GM18508 (cell line): ENCODE data around the gene MED15.

Experiments
- ATAC-seq: cut with Tn5 transposase; IDR thresholded peaks from one replicate; pipeline ENCODE4 v1.9.1; 2021; ENCODE audit warnings: moderate number of reproducible peaks; ENCODE audit not compliant: insufficient read depth, unreplicated experiment

Gene MED15

GRCh38 chr22:20550057-20550817 is 42.8 kb downstream of the MED15 start:
- no peak for ATAC-seq

GRCh38 chr22:20550851-20551744 is 43.7 kb downstream of the MED15 start:
- no peak for ATAC-seq

GRCh38 chr22:20551805-20552442 is 44.5 kb downstream of the MED15 start:
- ATAC-seq: no peak

- no peak for ATAC-seq
Measured at GRCh38 chr22:20552443-20553401, 45.3 kb downstream of the MED15 start.

- no peak for ATAC-seq
Measured at GRCh38 chr22:20553947-20554741, 46.7 kb downstream of the MED15 start.

GRCh38 chr22:20554824-20555223 is 47.4 kb downstream of the MED15 start:
- no peak for ATAC-seq

- no peak for ATAC-seq
Measured at GRCh38 chr22:20558534-20558933, 51.1 kb downstream of the MED15 start.

DNA sequence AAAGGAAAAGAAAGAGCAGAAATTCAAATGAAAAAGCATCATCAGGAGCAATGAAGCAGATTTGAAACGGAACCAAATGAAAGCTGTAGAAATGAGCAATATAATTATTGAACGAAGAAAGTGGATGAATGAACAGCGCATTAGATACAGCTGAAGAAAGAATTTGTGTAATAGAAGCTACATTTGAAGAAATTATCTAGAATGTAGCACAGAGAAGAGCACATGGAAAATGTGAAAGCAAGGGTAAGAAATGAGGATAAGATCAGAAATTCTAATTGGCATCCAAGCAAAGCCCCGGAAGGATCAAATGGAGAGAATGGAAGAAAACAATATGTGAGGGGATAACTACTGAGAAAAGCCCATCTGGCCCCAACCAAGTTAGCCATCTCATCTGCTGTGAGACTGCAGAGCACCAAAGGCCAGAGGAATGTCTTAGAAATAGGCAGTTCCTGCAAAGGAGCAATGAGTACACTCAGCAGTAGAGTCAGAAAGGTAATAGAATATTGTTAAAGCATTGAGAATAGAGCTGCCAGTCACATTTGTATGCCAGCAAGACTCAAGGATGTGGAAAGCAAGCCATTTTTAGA is 51.9 kb downstream of the MED15 start:
- ATAC-seq: no peak

DNA sequence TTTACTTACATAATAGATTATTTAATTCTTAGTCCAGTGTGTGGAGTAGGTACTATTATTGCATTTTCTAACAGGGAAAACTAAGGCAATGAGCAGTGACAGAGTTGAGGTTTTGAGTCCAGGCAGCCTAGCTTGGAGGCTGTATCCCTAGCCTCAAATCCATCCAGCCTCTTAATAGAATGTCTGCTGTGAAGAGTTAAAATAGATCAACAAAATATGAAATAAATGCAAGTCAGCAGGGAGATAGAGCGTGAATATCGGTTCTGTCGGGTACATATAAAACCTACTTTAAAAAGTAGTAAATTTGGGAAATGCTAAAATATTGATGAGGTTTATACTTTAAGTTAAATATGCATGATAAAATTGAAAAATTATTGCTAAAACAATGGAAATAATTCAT is 53.3 kb downstream of the MED15 start:
- ATAC-seq: no peak

DNA sequence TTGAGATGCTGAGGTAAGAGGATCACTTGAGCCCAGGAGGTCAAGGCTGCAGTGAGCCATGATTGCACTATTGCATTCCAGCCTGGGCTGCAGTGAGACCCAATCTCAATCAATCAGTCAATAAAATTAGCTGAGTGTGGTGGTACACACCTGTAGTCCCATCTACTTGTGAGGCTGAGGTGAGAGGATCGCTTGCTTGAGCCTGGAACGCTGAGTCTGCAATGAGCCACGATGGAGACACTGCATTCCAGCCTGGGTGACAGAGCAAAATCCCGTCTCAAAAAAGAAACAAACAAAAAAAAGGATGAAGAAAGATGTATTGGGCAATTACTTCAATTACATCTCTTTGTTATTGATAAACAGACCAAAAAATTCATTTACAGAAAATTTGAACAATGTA is 54.5 kb downstream of the MED15 start:
- no peak for ATAC-seq

DNA sequence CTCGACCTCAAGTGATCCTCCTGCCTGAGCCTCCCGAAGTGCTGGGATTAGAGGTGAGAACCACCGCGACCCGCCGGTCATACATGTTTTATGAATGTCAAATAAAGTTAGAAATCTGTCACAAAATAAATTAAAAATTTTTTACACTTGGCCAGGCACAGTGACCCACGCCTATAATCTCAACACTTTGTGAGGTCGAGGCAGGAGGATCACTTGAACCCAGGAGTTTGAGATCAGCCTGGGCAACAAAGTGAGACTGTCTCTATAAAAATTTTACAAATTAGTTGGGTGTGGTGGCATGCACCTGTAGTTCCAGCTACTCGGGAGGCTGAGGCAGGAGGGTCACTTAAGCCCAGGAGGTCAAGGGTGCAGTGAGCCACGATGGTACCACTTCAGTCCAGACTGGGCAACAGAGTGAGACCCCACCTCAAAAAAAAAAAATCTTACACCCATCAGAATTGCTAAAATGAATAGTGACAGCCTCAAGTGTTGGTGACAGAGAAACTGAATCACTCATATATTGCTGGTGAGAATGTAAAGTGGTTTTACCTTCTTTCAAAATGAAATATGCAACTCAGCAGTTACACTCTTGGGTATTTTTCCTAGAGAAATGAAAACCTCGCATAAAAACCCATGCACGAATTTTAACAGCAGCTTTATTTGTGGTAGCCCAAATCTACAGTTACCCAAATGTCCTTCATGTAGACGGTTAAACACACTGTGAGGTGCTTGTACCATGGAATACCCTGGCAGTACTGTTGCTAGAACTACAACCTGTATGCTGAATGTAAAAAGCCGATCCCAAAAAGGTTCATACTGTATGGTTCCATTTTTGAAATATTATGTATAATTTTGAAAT is 55.4 kb downstream of the MED15 start:
- ATAC-seq: no peak

GRCh38 chr22:20563466-20563906 is 56.1 kb downstream of the MED15 start:
- ATAC-seq: no peak

- ATAC-seq: no peak
Measured at GRCh38 chr22:20563941-20564371, 56.5 kb downstream of the MED15 start.

GRCh38 chr22:20565079-20565734 is 57.8 kb downstream of the MED15 start:
- ATAC-seq: no peak

DNA sequence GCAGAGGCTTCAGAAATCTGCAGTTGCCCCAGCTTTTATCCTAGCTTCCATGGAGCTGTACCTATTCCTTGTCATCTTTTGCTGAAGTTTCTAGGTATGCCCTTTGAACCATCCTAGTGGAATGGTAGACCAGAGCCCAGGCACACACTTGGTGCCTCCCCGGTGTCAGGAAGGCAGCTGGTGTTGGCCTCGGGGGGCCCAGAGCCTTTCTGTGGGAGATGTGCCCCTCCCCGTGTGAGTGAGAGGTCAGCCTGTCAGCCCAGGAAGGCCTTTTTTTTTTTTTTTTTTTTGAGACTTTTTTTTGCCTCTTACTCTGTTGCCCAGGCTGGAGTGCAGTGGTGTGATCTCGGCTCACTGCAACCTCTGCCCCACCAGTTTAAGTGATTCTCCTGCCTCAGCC is 58.4 kb downstream of the MED15 start:
- ATAC-seq: no peak

GRCh38 chr22:20566420-20567260 is 59.2 kb downstream of the MED15 start:
- ATAC-seq: no peak
